AG04450 (cell line): ENCODE measurements around the gene HK1. TPM values are rescaled to one million over a fixed set of nuclear protein-coding genes. Genes with fewer than 3 reads are reported as not detected.
A peak's percentile ranks its signal among the peaks of the same experiment; 100 is the strongest.

Experiments used
- CTCF ChIA-PET: fragments of 300-600, 350-600 bp; formaldehyde crosslinking; extraction: SDS; loops from one replicate; lab custom pipeline; 2022; ENCODE audit warnings: antibody characterized with exemption, inconsistent platforms; lab: Charles Lee
- POLR2A ChIA-PET: fragments of 350-600 bp; formaldehyde crosslinking; extraction: SDS; loops from one replicate; lab custom pipeline; 2021; ENCODE audit warnings: antibody characterized with exemption, inconsistent platforms; lab: Yijun Ruan, JAX
- DNase-seq: peaks from one replicate; pipeline ENCODE4 v3.0.0-alpha.2; 2011; ENCODE audit warnings: low read depth, low spot score
- H3K27ac ChIP-seq: one replicate; pipeline ENCODE4 v1.5.1; 2012; ENCODE audit warnings: low read depth, low read length, control low read depth
- H3K27me3 ChIP-seq: one replicate; pipeline ENCODE4 v1.6.0; 2012; ENCODE audit warnings: low read length; ENCODE audit not compliant: control insufficient read depth, insufficient read depth
- H3K4me3 ChIP-seq: 2 replicates; pipeline ENCODE4 v1.5.1; 2011; ENCODE audit warnings: mild to moderate bottlenecking, low read depth, low read length, control low read depth
- H3K9me3 ChIP-seq: 2 replicates; pipeline ENCODE4 v1.5.1; 2012; ENCODE audit warnings: low read length; ENCODE audit not compliant: control insufficient read depth, insufficient read depth
- polyA plus RNA-seq: library from polyadenylated mRNA; depleted of rRNA; stranded (reverse); fragments of >200 nt; gene quantifications from 2 replicates; pipeline ENCODE4 v1.2.3, GENCODE V29; 2011
- TF ChIP-seq, protein P1 (sequence below): IDR thresholded peaks from 2 replicates; pipeline ENCODE4 v1.5.1; 2011; ENCODE audit warnings: low read depth, low read length, control low read depth, inconsistent platforms

The HK1 gene
- polyA plus RNA-seq, 1 experiment = 31.9 TPM

GRCh38 chr10:69379800-69380199 lies 101.5 kb downstream of the HK1 start:
- Histone ChIP-seq H3K27me3 (no peaks in the 10 kb centered on the region), H3K4me3 (no peak overlapping the region), H3K9me3 (no peaks in the 10 kb centered on the region; the same call in 1 of the 2 replicates), H3K27ac (no peak overlapping the region)
- TF ChIP-seq, protein P1, sequence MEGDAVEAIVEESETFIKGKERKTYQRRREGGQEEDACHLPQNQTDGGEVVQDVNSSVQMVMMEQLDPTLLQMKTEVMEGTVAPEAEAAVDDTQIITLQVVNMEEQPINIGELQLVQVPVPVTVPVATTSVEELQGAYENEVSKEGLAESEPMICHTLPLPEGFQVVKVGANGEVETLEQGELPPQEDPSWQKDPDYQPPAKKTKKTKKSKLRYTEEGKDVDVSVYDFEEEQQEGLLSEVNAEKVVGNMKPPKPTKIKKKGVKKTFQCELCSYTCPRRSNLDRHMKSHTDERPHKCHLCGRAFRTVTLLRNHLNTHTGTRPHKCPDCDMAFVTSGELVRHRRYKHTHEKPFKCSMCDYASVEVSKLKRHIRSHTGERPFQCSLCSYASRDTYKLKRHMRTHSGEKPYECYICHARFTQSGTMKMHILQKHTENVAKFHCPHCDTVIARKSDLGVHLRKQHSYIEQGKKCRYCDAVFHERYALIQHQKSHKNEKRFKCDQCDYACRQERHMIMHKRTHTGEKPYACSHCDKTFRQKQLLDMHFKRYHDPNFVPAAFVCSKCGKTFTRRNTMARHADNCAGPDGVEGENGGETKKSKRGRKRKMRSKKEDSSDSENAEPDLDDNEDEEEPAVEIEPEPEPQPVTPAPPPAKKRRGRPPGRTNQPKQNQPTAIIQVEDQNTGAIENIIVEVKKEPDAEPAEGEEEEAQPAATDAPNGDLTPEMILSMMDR = no peak
- ChIA-PET CTCF (no interaction called here), POLR2A (no interaction called here)
- no peak for DNase-seq

DNA sequence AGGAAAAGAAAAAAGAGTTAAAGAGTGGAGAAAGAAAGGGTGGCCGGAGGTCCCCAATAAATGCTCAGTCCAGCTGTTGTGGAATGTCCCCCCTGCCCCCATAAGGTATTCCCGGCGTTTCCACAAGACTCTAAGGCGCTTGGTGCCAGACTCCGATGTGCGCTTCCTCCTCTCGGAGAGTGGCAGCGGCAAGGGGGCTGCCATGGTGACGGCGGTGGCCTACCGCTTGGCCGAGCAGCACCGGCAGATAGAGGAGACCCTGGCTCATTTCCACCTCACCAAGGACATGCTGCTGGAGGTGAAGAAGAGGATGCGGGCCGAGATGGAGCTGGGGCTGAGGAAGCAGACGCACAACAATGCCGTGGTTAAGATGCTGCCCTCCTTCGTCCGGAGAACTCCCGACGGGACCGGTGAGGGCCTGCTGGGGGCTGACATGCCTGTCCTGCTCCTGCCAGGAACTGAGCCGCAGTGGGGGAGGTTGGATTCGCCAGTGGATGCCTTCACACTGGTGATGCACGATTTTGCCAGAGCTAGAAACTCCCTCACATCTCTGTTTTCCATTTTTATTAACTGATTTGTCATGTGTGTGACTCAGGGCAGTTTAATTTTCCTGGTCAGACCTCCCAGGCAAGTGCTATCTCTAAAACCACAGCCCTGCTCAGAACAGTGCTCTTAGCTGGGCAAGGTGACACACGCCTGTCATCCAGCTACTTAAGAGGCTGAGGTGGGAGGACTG lies 104.3 kb downstream of the HK1 start:
- CTCF ChIA-PET = interaction anchor here (0.6 to 2.1 kb wide), 8 partner anchors 10 to 273 kb away, joined by 3 to 7 read pairs (median 3); no protein-coding TSS in a partner anchor
- peak overlapping the region; percentile 65 for H3K27ac ChIP-seq
- POLR2A ChIA-PET = interaction anchor here (1.1 kb wide), 1 partner anchor 55 kb away, joined by 3 read pairs; no protein-coding TSS in a partner anchor
- DNase-seq = peak; percentile 42
- no peaks in the 10 kb centered on the region for H3K9me3 ChIP-seq
- no peak overlapping the region for H3K4me3 ChIP-seq
- TF ChIP-seq, protein P1 = no peak
- H3K27me3 ChIP-seq = no peaks in the 10 kb centered on the region

DNA sequence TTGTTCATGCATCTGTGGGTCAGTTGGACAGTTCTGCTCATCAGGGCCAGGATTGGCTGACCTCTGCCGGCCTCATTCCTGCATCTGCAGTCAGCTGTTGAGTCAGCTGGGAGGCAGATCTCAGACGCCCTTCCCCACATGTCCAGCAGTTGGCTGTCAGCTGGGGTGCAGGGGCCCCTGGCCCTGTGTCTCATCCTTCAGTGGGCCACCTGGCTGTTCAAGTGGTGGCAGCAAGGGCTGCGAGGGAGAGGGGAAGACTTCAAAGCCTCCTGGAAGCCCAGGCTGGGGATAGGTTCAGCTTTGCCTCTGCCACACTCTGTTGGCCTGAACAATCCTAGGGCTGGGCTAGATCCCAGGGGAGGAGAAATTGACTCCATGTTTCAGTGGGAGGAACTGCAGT lies 105.3 kb downstream of the HK1 start:
- Histone ChIP-seq H3K9me3 (no peaks in the 10 kb centered on the region), H3K4me3 (no peak overlapping the region), H3K27ac (no peak overlapping the region), H3K27me3 (no peaks in the 10 kb centered on the region)
- CTCF ChIA-PET = interaction anchor here (0.7 to 2.1 kb wide), 8 partner anchors 9 to 158 kb away, joined by 3 to 7 read pairs (median 4); no protein-coding TSS in a partner anchor
- DNase-seq = no peak
- POLR2A ChIA-PET = interaction anchor here (1.1 kb wide), 1 partner anchor 56 kb away, joined by 3 read pairs; no protein-coding TSS in a partner anchor
- TF ChIP-seq, protein P1 = peak; percentile 39

GRCh38 chr10:69384320-69384719 lies 106.0 kb downstream of the HK1 start:
- Histone ChIP-seq H3K27me3 (no peaks in the 10 kb centered on the region), H3K27ac (no peak overlapping the region), H3K4me3 (no peak overlapping the region), H3K9me3 (no peaks in the 10 kb centered on the region)
- POLR2A ChIA-PET = no interaction called here
- TF ChIP-seq, protein P1 = no peak
- CTCF ChIA-PET = interaction anchor here (0.9 to 2.1 kb wide), 2 partner anchors 8 to 142 kb away, joined by 4 to 7 read pairs; no protein-coding TSS in a partner anchor
- no peak for DNase-seq
